Measurements from ENCODE around the gene FTSJ1. TPM values are rescaled to one million over a fixed set of nuclear protein-coding genes. Genes with fewer than 3 reads are reported as not detected.
A peak's percentile ranks its signal among the peaks of the same experiment; 100 is the strongest.

Gene FTSJ1
- total and polyA plus RNA-seq, 8 donors, result 14.8 to 35.5 (median 21.0) TPM

DNA sequence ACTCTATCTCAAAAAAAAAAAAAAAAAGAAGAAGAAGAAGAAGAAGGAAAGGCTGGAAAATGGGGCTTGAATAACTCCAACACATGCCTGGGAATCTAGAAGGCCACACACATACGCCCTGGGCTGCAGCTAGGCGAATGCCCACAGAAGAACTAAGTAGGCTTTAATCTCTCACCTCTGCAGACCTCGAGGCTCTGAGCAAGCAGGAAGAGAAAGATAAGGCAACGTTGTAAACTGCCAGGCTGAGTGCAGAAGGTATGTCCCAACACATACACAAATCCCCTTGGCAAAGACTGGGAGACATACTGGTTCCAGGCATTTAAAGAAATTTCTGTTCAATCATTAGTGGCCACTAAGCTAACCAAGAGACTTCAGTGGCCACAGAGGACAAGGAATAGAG lies 24.3 kb upstream of the FTSJ1 start:
- 46% methylated on average over 4 of the region's 4 CpGs for WGBS, 2 donors
- intact Hi-C loops (cut with DNase I), result no loop called here
- DNase-seq (no peak), FAIRE-seq (no peak), ATAC-seq (no peak)
- H3K4me1 ChIP-seq, result no peaks in the 10 kb centered on the region
- H3K36me3 ChIP-seq, result no peaks in the 10 kb centered on the region
- no peaks in the 10 kb centered on the region for H3K27me3 ChIP-seq
- TF ChIP-seq, protein P1, sequence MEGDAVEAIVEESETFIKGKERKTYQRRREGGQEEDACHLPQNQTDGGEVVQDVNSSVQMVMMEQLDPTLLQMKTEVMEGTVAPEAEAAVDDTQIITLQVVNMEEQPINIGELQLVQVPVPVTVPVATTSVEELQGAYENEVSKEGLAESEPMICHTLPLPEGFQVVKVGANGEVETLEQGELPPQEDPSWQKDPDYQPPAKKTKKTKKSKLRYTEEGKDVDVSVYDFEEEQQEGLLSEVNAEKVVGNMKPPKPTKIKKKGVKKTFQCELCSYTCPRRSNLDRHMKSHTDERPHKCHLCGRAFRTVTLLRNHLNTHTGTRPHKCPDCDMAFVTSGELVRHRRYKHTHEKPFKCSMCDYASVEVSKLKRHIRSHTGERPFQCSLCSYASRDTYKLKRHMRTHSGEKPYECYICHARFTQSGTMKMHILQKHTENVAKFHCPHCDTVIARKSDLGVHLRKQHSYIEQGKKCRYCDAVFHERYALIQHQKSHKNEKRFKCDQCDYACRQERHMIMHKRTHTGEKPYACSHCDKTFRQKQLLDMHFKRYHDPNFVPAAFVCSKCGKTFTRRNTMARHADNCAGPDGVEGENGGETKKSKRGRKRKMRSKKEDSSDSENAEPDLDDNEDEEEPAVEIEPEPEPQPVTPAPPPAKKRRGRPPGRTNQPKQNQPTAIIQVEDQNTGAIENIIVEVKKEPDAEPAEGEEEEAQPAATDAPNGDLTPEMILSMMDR (IDR thresholded peaks at IDR 0.05), result no peak
- no peak overlapping the region for H3K27ac ChIP-seq
- no peak overlapping the region for H3K4me3 ChIP-seq
- no peaks in the 10 kb centered on the region for H3K9me3 ChIP-seq

DNA sequence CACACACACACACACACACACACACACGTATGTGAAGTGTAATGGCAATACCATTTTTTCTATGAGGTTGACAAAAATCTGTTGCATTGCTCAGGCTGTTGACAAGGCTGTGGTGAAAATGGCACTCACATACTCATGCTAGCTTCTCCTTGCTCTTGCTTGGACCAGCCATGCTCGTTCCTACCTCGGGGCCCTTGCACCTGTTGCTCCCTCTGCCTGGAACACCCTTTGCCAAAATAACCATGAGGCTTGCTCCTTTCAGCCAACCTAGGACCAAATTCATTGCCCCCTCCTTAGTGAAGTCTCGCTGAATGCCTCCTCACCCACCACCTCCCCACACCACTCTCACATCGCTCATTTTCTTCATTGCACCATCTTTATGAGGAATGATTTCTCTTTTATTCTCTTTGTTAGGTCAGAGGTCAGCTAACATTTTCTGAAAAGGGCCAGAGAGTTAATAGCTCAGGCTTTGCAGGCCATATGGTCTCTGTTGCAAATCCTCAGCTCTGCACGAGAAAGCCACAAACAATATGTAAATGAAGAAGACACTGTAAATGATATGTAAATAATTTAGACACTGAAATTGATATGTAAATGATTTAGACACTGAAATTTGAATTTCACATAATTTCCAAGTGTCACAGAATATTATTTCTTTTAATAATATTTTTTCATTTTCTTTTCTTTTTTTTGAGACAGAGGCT lies 19.2 kb upstream of the FTSJ1 start:
- H3K27ac ChIP-seq, result no peak overlapping the region
- TF ChIP-seq, protein P1 (IDR thresholded peaks at IDR 0.05), result no peak
- FAIRE-seq, result no peak
- no peak for ATAC-seq
- H3K4me1 ChIP-seq, result no peaks in the 10 kb centered on the region
- H3K36me3 ChIP-seq, result no peaks in the 10 kb centered on the region
- H3K9me3 ChIP-seq, result no peaks in the 10 kb centered on the region
- no peak for DNase-seq
- no peaks in the 10 kb centered on the region for H3K27me3 ChIP-seq
- intact Hi-C loops (cut with DNase I), result no loop called here
- 61 to 74% methylated on average over 6 of the region's 6 CpGs for WGBS, 2 donors
- H3K4me3 ChIP-seq, result no peak overlapping the region

DNA sequence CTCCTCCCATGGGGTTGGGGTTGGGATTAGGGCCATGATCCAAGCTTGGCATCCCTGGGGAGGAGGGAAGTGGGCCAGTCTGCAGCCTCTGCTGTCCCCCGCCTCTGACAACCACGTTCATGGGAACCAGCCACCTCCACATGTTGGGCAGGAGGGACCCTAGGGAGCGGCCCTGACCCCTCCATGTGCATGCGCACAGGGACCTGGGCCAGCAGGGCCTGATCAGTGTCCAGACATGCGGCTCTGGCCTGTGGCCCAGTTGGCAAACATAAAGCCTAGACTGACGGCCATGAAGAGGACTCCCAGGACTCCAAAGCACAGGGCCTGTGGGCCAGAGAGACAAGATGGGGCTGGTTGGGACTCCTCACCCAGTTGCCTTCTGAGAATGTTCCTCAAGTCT lies 17.3 kb upstream of the FTSJ1 start:
- intact Hi-C loops (cut with DNase I), result no loop called here
- no peaks in the 10 kb centered on the region for H3K4me1 ChIP-seq
- H3K27me3 ChIP-seq, result no peaks in the 10 kb centered on the region
- DNase-seq (peak in 1 of 6 donors; percentile 53), FAIRE-seq (no peak), ATAC-seq (peak; percentile 46 to 73 (median 61))
- H3K9me3 ChIP-seq, result no peaks in the 10 kb centered on the region
- 46 to 50% methylated on average over 6 of the region's 6 CpGs for WGBS, 2 donors
- no peak overlapping the region for H3K27ac ChIP-seq
- no peaks in the 10 kb centered on the region for H3K36me3 ChIP-seq
- no peak overlapping the region for H3K4me3 ChIP-seq
- TF ChIP-seq, protein P1 (IDR thresholded peaks at IDR 0.05), result no peak

DNA sequence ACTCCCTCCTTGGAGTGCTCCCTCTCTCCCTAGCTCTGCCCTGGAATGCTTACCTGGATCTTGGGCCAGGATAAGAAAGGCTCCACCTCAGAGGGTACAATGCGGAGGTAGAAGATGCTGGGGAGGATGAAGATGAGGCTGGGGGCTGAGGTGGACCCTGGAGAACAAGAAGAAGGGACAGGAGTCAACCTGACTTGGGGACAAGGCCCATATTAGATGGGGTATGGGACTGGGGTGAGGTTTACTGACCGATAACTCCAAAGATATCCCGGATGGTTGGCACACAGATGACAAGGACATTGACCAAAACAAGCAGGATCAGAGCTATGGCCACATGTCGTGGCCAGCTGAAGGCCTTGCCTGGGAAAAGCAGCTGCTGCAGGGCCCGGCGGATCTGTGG lies 16.5 kb upstream of the FTSJ1 start:
- FAIRE-seq (no peak), ATAC-seq (no peak), DNase-seq (no peak)
- Histone ChIP-seq H3K36me3 (no peaks in the 10 kb centered on the region), H3K4me3 (no peak overlapping the region), H3K9me3 (no peaks in the 10 kb centered on the region), H3K27me3 (no peaks in the 10 kb centered on the region), H3K27ac (no peak overlapping the region), H3K4me1 (no peaks in the 10 kb centered on the region)
- WGBS, 2 donors, result 55 to 64% methylated on average over 6 of the region's 6 CpGs
- TF ChIP-seq, protein P1 (IDR thresholded peaks at IDR 0.05), result no peak
- intact Hi-C loops (cut with DNase I), result no loop called here

DNA sequence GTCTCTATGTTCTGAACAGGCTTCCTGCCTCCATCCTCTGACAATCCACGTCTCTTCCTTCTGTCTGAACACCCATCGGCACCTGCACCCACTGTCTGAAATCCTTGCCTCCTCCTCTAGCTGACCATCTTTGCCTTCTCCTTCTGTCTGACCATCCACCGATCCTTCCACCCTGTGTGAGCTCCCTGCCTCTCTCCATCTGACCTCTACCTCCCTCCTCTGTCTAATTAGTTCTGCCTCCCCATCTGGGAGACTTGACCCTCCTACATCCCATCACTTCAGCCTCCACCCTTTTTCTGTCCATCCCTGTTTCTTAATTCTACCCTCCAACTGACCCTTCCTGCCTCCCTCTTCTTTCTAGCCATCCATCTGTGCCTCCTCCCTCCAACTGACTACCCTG lies 16.0 kb upstream of the FTSJ1 start:
- TF ChIP-seq, protein P1 (IDR thresholded peaks at IDR 0.05), result no peak
- ATAC-seq (no peak), FAIRE-seq (no peak), DNase-seq (no peak)
- Histone ChIP-seq H3K27me3 (no peaks in the 10 kb centered on the region), H3K27ac (no peak overlapping the region), H3K4me1 (no peaks in the 10 kb centered on the region), H3K36me3 (no peaks in the 10 kb centered on the region), H3K4me3 (no peak overlapping the region), H3K9me3 (no peaks in the 10 kb centered on the region)
- 85 to 95% methylated on average over 3 of the region's 3 CpGs for WGBS, 2 donors
- intact Hi-C loops (cut with DNase I), result no loop called here
